ENCODE data around the gene MKRN1.
A peak's percentile ranks its signal among the peaks of the same experiment; 100 is the strongest.
"Not testable (repeated sequence)": the region's sequence is repeated elsewhere in the genome, so short reads cannot be mapped to it uniquely, and the experiment has no call there.

MKRN1 gene

DNA sequence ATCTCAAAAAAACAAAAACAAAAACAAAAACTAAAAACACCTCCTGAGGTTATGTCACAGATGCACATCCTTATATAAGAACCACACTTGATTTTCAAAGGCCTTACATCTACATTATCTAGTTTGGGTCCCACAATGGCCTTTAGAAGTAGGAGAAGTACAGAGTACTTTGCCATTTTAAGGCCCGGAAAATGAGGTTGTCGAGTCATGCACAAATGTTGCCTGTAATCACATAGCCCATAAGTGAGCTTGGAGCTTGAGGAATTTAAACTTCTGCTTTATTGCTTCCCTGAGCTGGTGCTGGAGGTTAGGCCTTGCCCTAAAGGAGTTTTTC, 9.7 kb upstream of the MKRN1 start:
- no peak for DNase-seq
- intact Hi-C loops (cut with DNase I) = loop anchor here (10.0 kb wide), 1 partner anchor 314 kb away; the partner anchor contains the start of gene KDM7A

DNA sequence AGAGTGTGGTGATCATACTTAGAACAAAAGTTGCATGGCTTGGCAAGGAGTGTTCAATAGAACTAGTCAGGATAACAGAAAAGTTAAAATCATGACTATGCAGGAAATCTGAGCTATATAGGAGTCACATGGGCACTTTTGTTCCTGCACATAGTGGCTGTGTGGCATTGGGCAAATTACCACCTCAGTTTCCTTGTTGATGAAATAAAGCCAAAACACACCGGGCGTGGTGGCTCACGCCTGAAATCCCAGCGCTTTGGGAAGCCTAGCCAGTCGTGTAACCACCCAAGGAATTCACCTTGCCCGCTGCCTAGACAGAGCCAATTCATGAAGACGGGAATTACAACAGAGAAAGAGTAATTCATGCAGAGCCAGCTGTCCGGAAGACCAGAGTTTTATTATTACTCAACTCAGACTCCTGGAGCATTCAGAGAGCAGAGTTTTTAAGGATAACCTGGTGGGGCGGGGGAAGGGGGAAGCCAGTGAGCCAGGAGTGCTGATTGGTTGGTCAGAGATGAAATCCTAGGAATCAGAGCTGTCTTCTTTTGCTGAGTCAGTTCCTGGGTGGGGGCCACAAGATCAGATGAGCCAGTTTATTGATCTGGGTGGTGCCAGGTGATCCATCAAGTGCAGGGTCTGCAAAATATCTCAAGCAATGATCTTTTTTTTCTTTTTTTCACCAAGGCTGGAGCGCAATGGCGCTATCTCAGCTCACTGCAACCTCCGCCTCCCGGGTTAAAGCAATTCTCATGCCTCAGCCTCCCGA, 6.4 kb upstream of the MKRN1 start:
- intact Hi-C loops (cut with DNase I) = loop anchor here (10.0 kb wide), 1 partner anchor 311 kb away; the partner anchor contains the start of gene KDM7A
- no peak for DNase-seq

DNA sequence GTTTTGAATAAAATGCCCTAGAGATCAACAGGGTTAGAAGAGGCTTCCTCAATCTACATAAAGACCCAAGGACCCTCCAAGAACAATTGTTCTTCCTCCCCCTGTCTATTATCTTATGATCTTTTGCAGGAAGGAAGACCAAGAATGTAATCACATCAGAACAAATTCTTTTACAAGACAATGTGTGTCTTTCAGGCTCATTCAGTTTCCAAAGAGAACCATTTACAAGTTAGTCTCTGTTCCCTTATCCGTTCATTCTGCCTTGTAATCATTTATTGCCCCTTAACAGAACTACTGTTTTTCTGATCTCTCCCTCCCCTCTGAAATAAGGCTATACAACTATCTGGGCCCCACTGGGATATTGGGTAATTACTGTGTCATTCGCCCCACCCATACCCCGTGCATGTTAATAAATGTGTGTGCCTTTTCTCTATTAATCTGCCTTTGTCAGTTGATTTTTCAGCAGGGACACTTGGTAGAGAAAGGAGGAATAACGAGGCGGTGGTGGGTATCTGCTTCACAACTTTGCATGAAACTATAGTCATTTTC, 5.7 kb upstream of the MKRN1 start:
- intact Hi-C loops (cut with DNase I) = loop anchor here (10.0 kb wide), 1 partner anchor 310 kb away; the partner anchor contains the start of gene KDM7A
- DNase-seq = no peak

DNA sequence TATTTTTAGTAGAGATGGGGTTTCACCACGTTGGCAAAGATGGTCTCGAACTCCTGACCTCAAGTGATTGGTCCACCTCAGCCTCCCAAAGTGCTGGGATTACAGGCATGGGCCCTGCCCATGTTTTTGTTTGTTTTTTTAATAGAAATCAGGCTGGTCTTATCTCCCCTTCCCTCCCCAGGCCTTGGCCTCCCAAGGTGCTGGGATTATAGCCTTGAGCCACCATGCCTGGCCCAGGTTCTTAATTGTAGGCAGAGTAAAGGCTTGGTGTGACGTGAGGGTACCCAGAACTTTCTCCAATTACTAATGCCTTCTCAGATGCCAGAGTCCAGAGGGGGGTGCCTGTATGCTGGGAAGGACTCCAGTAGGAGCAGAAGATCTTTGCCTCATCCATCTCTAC, 5.2 kb upstream of the MKRN1 start:
- intact Hi-C loops (cut with DNase I) = loop anchor here (10.0 kb wide), 1 partner anchor 310 kb away; the partner anchor contains the start of gene KDM7A
- DNase-seq = no peak

DNA sequence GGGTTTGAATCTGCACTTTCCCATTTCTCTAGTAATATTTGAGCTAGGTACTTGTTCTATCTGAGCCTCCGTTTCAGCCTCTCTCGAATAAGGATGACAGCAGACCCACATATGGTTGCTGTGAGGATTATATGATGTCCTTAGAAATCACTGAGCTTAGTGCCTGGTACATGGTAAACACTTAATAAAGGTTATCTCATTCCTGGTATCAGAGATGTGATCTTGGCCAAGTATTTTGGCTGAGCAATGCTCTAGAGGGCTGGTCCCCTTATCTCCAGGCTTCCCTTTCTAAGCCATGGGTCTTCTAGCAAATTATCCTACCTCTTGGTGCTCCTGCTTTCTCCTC, 407 bp upstream of the MKRN1 start:
- intact Hi-C loops (cut with DNase I) = loop anchor here (10.0 kb wide), 1 partner anchor 305 kb away; the partner anchor contains the start of gene KDM7A
- DNase-seq = no peak

DNA sequence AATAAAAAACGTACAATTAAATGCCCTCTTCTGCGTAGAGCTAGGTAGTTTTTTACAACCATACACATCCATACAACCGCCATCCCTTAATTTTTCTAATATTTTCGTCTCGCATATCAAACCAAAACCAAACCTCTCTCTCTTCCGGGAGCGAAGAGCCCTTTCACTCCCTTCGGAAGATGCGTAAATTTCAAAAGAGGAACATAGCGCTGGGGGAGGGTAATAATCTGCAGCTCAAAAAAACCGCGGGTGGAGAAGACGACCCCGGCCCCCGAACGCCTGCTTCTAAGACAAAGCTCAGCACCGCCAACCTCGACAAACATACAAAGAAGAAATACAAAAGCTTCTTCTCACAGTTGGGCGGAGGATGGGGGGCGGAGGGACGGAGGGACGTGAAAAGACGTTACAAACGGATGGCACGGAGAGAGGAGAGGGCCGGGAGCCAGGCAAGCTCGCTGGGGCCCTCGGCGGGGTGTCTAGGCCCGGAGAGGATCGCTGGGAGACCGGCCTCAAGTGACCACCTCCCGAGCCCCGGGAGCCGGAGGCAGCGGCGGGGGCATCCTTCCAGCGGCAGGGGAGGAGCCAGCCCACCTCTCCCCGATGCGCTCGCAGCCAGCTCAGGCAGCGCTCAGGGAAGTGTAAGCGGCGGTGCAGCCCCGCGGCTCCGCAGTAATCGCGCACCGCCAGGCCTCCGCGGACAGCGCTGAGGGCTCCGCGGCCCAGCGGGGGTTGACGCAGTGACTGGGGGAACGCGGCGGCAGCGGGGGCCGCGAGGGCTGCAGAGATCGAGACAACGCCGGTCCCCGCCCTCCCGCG, 851 bp downstream of the MKRN1 start:
- intact Hi-C loops (cut with DNase I) = no loop called here
- DNase-seq = peak in 40 of 42 donors; percentile 12 to 76 (median 47)

DNA sequence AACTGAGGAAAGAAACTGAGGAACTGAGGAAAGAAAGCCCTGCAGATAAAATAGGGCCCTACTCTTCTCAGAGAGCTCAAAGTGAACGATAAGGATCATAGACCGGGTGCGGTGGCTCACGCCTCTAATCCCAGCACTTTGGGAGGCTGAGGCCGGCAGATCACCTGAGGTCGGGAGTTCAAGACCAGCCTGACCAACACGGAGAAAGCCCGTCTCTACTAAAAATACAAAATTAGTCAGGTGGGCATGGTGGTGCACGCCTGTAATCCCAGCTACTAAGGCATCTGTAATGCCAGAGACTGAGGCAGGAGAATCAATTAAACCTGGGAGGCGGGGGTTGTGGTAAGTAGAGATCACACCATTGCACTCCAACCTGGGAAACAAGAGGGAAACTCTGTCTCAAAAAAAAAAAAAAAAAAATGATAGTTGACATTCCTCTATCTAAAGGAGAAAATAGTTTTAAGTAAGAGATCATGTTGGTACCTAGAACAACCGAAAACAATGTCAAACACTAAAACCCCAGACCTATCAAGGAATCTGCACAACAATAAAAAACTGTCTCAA, 2.5 kb downstream of the MKRN1 start:
- DNase-seq = no peak
- intact Hi-C loops (cut with DNase I) = no loop called here

DNA sequence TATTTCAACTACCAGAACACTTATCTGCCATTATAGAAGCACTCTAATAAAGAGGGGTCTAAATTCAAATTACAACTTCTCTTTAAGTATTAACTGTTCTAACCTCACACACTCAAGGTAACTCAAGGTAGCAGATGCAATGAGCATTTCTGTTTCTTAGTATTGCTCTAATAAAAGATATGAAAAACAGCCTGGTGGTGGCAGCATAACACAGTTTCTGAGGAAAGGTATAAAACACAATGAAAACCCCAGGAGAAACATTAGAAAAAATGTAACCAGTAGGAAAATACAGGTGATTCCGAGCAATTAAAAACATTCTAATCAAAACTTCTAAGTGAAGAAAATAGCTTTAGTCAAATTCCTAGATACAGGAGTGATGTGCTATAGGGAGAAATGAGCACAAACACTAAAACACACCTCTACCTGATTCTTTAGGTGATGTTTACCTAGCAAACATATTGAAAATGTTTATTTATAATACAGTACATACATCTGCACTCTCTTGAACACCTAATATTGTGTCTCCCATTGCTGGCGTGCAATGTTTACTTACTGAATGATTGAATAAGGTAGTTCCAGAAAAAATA, 3.5 kb downstream of the MKRN1 start:
- DNase-seq = peak in 24 of 42 donors; percentile 4 to 76 (median 40)
- intact Hi-C loops (cut with DNase I) = no loop called here

DNA sequence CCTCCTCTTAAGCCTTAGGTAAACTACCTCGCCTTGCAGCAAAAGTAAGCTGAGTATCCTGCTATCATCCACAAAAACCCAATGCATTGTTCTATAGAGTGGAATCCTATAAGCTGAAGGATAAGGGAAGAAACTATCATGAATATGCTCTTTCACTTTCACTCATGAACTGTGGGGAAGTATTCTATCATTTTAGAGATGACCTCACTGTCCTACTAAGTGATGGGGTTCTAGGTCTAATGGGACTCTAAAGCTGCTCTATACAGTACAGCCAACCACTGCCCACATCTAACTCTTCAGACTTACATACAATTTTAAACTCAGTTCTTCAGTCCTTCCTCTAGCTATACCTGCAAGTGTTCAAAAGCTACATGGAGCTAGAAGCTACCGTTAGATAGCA, 16.2 kb downstream of the MKRN1 start:
- no peak for DNase-seq
- intact Hi-C loops (cut with DNase I) = no loop called here

DNA sequence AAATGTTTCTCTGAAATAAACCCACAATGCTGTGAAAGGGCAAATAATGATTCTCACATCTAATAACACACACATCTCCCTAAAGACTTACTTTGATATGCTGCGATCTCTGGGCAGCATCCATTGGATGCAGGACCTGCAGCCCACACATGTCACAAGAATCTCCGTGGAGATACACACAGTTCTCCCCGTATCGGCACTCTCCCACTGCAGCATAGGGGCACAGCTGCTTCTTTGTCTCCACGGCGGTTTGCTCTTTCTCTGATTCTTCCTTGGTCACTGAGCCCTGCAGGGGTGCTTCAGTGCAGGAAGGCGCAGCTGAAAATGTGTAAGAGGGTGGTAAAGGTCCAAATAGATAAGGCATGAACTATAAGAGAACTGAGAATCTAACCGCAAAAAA, 20.4 kb downstream of the MKRN1 start:
- intact Hi-C loops (cut with DNase I) = no loop called here

DNA sequence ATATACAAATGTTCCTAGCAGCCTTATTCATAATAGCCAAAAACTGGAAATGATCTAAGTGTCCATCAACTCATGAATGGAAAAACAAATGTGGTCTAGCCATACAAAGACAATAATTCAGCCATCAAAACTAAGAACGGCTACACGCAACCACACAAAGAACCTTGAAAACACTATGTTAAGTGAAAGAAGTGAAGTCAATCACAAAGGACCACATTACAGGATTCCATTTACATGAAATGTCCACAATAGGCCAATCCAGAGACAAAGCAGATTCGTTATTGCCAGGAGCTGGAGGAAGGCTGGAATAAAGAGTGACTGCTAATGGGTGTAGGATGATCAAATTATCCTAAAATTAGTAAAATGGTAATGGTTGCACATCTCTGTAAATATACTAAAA, 21.1 kb downstream of the MKRN1 start:
- intact Hi-C loops (cut with DNase I) = no loop called here
- no peak for DNase-seq

More for the DNA sequence above, 20.4 kb downstream of the MKRN1 start:
- peak in 2 of 42 donors; percentile 3 to 19 for DNase-seq

DNA sequence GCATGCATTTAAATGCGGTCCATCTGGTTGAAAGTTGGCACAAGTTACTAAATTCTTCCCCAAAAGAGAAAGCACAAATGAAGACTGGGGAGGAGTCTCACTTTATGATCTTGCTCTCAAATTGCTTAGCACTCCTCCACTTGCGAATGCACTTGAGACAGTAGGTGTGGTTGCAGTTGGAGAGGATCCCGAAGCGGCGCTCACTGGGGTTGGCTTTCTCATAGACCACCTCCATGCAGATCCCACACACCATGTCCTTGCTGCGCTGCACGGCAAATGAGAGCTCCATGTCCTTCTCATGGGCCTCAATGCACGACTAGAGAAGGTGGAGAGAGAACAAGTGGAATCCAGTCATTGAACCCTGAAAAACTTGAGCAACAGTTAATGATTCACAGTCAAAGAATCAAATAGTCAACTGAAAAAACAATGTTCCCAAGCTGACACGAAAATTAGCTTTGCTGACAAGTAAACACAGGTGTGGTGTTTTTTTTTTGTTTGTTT, 22.7 kb downstream of the MKRN1 start:
- intact Hi-C loops (cut with DNase I) = no loop called here
- no peak for DNase-seq

DNA sequence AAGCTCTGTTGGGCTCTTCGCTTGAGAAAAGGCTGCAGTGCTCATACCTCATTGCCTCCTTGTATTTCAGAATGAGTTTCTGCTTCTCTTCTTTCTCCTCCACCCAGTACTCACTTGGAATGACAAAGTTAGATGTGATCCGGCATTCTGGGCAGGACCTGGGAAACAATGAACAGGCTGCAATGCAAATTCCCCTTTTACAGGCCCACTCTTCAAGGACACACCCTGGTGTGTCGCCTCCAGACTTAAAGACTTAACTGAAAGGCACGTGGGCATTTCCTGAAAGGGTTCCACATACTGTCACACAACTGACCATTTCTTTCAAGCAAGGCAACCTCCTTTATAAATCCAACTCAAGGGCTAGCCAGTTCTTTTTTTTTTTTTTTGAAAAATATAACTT, 23.6 kb downstream of the MKRN1 start:
- intact Hi-C loops (cut with DNase I) = no loop called here
- no peak for DNase-seq

DNA sequence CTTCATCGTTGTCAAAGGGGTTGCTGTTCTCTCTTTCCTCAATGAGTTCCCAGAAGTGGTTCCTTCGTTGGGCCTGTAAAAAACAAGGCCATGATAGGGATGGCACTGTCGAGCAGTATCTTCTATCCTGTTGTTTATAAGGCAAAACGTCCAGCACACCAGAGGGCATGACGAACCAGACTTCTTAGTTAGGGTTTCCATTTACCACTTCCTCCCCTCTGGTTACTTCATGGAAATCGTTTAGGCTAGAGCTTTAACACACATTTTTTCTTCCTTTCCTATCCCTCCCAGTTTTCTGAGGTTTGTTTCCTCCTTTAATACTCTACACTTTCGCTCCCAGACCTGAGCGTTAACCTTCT, 24.7 kb downstream of the MKRN1 start:
- intact Hi-C loops (cut with DNase I) = no loop called here
- no peak for DNase-seq

DNA sequence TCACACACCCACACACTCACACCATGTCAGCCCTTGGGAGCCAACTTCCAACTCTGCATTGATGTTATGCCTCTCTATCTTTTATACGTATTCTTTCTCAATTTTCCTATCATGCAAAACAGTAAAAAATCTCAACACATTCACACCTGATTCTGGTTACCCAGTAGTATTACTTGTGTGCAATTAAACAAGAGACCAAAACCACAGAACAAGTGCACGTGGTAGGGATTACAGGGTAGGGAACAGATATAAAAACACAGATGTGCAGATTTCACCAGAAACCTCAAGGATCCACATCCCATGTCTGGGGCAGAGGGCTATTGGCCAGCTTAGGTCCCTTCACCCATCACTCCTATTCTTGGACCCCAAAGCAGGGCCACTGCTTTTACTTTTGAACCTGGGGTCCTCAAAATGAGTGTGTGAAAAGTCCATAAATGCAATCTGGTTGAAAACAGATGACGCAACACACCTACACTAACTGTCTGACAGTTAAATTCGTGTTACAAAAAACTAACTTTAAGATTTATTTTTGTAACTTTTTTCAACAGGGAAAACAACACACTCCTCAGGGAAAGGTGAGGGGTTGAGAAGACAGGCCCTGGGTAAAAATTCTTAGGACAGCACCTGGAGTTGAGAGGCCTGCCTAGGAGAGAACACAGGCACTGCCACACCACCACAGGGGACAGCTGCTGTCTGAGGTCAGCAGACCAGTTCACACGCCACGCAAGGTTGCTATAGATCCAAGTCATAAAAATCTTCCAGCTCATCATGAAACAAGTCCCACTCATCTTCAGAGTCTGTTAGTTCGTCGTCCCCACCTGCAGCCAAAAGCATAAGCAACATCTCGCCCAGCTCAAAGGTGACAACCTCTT, 25.3 kb downstream of the MKRN1 start:
- intact Hi-C loops (cut with DNase I); DNase-seq: not testable (repeated sequence)

DNA sequence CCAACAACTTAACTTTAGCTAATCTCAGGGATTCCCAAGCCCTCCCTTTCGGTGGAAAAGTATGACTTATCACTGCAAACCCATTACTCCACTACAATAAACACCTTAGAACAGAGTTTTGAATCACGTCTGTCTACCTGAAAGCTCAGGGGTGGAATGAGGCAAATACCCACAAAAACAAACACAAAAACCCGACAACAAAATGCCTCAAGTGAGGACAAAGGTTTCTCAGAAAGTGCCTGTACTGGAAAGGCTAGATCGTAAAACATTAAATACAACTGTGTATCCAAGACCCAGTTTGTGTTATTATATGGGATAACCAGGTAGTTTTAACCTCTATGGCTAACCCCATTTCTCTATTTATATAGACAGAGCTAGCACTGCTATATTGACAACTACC, 26.0 kb downstream of the MKRN1 start:
- DNase-seq = no peak
- intact Hi-C loops (cut with DNase I) = no loop called here

DNA sequence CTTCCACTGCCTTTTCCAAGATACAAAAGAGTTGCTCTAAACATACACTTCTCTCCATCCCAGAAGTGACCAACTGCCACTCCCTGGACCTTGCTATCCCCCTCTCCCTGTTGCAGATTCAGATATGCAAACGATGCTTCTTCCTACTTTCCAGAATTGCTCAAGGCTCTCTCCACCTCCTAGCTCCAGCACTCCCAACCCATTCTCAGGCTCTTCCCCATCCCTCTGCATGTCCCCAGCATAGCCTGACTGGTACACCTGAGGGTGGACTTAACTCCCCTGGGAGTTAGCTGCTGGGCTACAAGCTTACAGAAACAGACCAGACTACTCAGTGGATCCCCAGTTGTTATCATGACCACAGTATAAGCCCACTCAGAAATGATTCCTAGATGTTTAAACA, 27.6 kb downstream of the MKRN1 start:
- intact Hi-C loops (cut with DNase I) = no loop called here
- no peak for DNase-seq

DNA sequence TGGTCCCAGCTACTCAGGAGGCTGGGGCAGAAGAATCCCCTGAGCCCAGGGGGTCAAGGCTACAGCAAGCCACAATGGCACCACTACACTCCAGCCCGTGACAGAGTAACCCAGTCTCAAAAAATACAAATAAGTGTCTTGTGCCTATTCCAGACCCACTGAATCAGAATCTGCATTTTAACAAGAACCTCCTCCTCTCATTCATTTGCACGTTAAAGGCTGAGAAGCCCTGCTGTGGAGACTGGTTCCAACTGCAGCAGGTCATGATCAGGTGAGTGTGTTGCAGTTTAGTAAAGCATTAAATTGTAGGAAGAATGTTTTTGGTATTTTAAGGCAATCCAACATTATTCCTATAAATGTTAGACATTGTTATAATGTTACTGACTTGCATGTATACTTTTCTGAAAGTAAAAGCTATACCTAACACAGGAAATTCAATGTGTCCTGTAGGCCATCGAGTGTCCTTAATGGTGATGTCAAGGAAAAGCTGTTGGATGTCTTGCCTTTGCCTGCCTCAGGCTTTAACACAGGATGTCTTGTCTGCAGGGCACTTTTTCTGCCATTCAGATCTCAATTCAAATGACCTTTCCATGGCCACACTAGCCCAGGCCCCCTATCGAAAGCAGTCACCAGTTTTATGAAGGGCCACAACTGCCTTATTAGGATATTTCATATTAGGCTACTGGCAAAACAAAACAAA, 30.4 kb downstream of the MKRN1 start:
- intact Hi-C loops (cut with DNase I) = no loop called here
- no peak for DNase-seq
